ENCODE measurements around the gene PRMT9. TPM values are rescaled to one million over a fixed set of nuclear protein-coding genes. Genes with fewer than 3 reads are reported as not detected.

The PRMT9 gene
- total RNA-seq, 1 experiment from 2014 or later = 8.6 TPM

GRCh38 chr4:147596377-147596776, 87.6 kb downstream of the PRMT9 start:
- no peaks in the 10 kb centered on the region for H3K4me1 ChIP-seq
- no peaks in the 10 kb centered on the region for H3K27me3 Mint-ChIP-seq (ENCODE audit: insufficient read depth, unreplicated experiment)
- CTCF ChIA-PET = interaction anchor here (2.4 kb wide), 1 partner anchor 271 kb away, joined by 10 read pairs; no protein-coding TSS in a partner anchor
- POLR2A ChIA-PET = no interaction called here
- no peak overlapping the region for H3K27ac Mint-ChIP-seq (ENCODE audit: unreplicated experiment)
- TF ChIP-seq CTCF (IDR thresholded peaks at IDR 0.05; ENCODE audit: insufficient read depth in 1 of 2, low read depth in 1 of 2, low read length in 1 of 2, severe bottlenecking in 1 of 2, unreplicated experiment in 1 of 2) = no peak
- no peak for DNase-seq
- no peaks in the 10 kb centered on the region for H3K4me1 Mint-ChIP-seq (ENCODE audit: low read depth, unreplicated experiment)
- H3K4me3 Mint-ChIP-seq (ENCODE audit: unreplicated experiment) = no peak overlapping the region
- intact Hi-C loops (cut with micrococcal nuclease; ENCODE audit: unreplicated experiment) = loop anchor here (1.0 kb wide), 1 partner anchor 270 kb away; no protein-coding TSS in a partner anchor
- no peaks in the 10 kb centered on the region for H3K9me3 Mint-ChIP-seq (ENCODE audit: unreplicated experiment)
- BruUV-seq (replicated peaks) = no TSS peak
- H3K36me3 Mint-ChIP-seq (ENCODE audit: insufficient read depth, unreplicated experiment) = no peaks in the 10 kb centered on the region
- H3K36me3 ChIP-seq (ENCODE audit: control insufficient read depth, insufficient read depth, low read length) = no peaks in the 10 kb centered on the region
- no peaks in the 10 kb centered on the region for H3K9me3 ChIP-seq
- no peak overlapping the region for H3K4me3 ChIP-seq (ENCODE audit: low read depth, low read length)
- H3K27me3 ChIP-seq (replicated peaks; ENCODE audit: control insufficient read depth, insufficient read depth, low read length) = no peaks in the 10 kb centered on the region

- Histone ChIP-seq H3K4me1 (no peaks in the 10 kb centered on the region), H3K9me3 (no peaks in the 10 kb centered on the region), H3K27me3 (replicated peaks; ENCODE audit: control insufficient read depth, insufficient read depth, low read length) (no peaks in the 10 kb centered on the region), H3K4me3 (ENCODE audit: low read depth, low read length) (no peak overlapping the region), H3K36me3 (ENCODE audit: control insufficient read depth, insufficient read depth, low read length) (no peaks in the 10 kb centered on the region)
- intact Hi-C loops (cut with micrococcal nuclease; ENCODE audit: unreplicated experiment) = loop anchor here (5.0 kb wide), 1 partner anchor 497 kb away; no protein-coding TSS in a partner anchor
- no TSS peak for BruUV-seq (replicated peaks)
- no peaks in the 10 kb centered on the region for H3K9me3 Mint-ChIP-seq (ENCODE audit: unreplicated experiment)
- no peak overlapping the region for H3K27ac Mint-ChIP-seq (ENCODE audit: unreplicated experiment)
- no peak for TF ChIP-seq CTCF (IDR thresholded peaks at IDR 0.05; ENCODE audit: insufficient read depth in 1 of 2, low read depth in 1 of 2, low read length in 1 of 2, severe bottlenecking in 1 of 2, unreplicated experiment in 1 of 2)
- no peaks in the 10 kb centered on the region for H3K36me3 Mint-ChIP-seq (ENCODE audit: insufficient read depth, unreplicated experiment)
- CTCF ChIA-PET = interaction anchor here (0.5 to 1.9 kb wide), 3 partner anchors 22 to 76 kb away, joined by 3 to 6 read pairs (median 3); partner anchors contain the start of gene TMEM184C
- H3K4me1 Mint-ChIP-seq (ENCODE audit: low read depth, unreplicated experiment) = no peaks in the 10 kb centered on the region
- POLR2A ChIA-PET = no interaction called here
- H3K27me3 Mint-ChIP-seq (ENCODE audit: insufficient read depth, unreplicated experiment) = no peaks in the 10 kb centered on the region
- H3K4me3 Mint-ChIP-seq (ENCODE audit: unreplicated experiment) = no peak overlapping the region
- no peak for DNase-seq
These were observed 89.4 kb downstream of the PRMT9 start for GRCh38 chr4:147594578-147594977.

GRCh38 chr4:147594107-147594506, 89.9 kb downstream of the PRMT9 start:
- Mint-ChIP-seq H3K9me3 (ENCODE audit: unreplicated experiment) (no peaks in the 10 kb centered on the region), H3K4me1 (ENCODE audit: low read depth, unreplicated experiment) (no peaks in the 10 kb centered on the region), H3K4me3 (ENCODE audit: unreplicated experiment) (no peak overlapping the region), H3K27ac (ENCODE audit: unreplicated experiment) (no peak overlapping the region), H3K36me3 (ENCODE audit: insufficient read depth, unreplicated experiment) (no peaks in the 10 kb centered on the region), H3K27me3 (ENCODE audit: insufficient read depth, unreplicated experiment) (no peaks in the 10 kb centered on the region)
- ChIA-PET CTCF (interaction anchor here (0.6 to 1.9 kb wide), 2 partner anchors 75 to 433 kb away, joined by 4 to 6 read pairs; no protein-coding TSS in a partner anchor), POLR2A (no interaction called here)
- TF ChIP-seq CTCF (IDR thresholded peaks at IDR 0.05; ENCODE audit: insufficient read depth in 1 of 2, low read depth in 1 of 2, low read length in 1 of 2, severe bottlenecking in 1 of 2, unreplicated experiment in 1 of 2) = peak in 1 of 2 experiments; percentile 8
- Histone ChIP-seq H3K4me3 (ENCODE audit: low read depth, low read length) (no peak overlapping the region), H3K36me3 (ENCODE audit: control insufficient read depth, insufficient read depth, low read length) (no peaks in the 10 kb centered on the region), H3K27me3 (replicated peaks; ENCODE audit: control insufficient read depth, insufficient read depth, low read length) (no peaks in the 10 kb centered on the region), H3K4me1 (no peaks in the 10 kb centered on the region), H3K9me3 (no peaks in the 10 kb centered on the region)
- BruUV-seq (replicated peaks) = no TSS peak
- intact Hi-C loops (cut with micrococcal nuclease; ENCODE audit: unreplicated experiment) = loop anchor here (5.0 kb wide), 1 partner anchor 497 kb away; no protein-coding TSS in a partner anchor
- no peak for DNase-seq
